AG04450 (cell line): Measurements from ENCODE around the gene LRRC59. TPM values are rescaled to one million over a fixed set of nuclear protein-coding genes. Genes with fewer than 3 reads are reported as not detected.
"Not testable (repeated sequence)": the region's sequence is repeated elsewhere in the genome, so short reads cannot be mapped to it uniquely, and the experiment has no call there.

Experiments used
- CTCF ChIA-PET: fragments of 300-600, 350-600 bp; formaldehyde crosslinking; extraction: SDS; loops from one replicate; lab custom pipeline; 2022; ENCODE audit warnings: antibody characterized with exemption, inconsistent platforms; lab: Charles Lee
- POLR2A ChIA-PET: fragments of 350-600 bp; formaldehyde crosslinking; extraction: SDS; loops from one replicate; lab custom pipeline; 2021; ENCODE audit warnings: antibody characterized with exemption, inconsistent platforms; lab: Yijun Ruan, JAX
- DNase-seq: peaks from one replicate; pipeline ENCODE4 v3.0.0-alpha.2; 2011; ENCODE audit warnings: low read depth, low spot score
- H3K27ac ChIP-seq: one replicate; pipeline ENCODE4 v1.5.1; 2012; ENCODE audit warnings: low read depth, low read length, control low read depth
- H3K27me3 ChIP-seq: one replicate; pipeline ENCODE4 v1.6.0; 2012; ENCODE audit warnings: low read length; ENCODE audit not compliant: control insufficient read depth, insufficient read depth
- H3K4me3 ChIP-seq: 2 replicates; pipeline ENCODE4 v1.5.1; 2011; ENCODE audit warnings: mild to moderate bottlenecking, low read depth, low read length, control low read depth
- H3K9me3 ChIP-seq: 2 replicates; pipeline ENCODE4 v1.5.1; 2012; ENCODE audit warnings: low read length; ENCODE audit not compliant: control insufficient read depth, insufficient read depth
- CTCF ChIP-seq: IDR thresholded peaks from 2 replicates; pipeline ENCODE4 v1.5.1; 2011; ENCODE audit warnings: low read depth, low read length, control low read depth, inconsistent platforms
- polyA plus RNA-seq: library from polyadenylated mRNA; depleted of rRNA; stranded (reverse); fragments of >200 nt; gene quantifications from 2 replicates; pipeline ENCODE4 v1.2.3, GENCODE V29; 2011

The LRRC59 gene
- polyA plus RNA-seq, 1 experiment, result 143 TPM

GRCh38 chr17:50432125-50432762 lies 34.9 kb upstream of the LRRC59 start:
- Histone ChIP-seq H3K9me3 (no peaks in the 10 kb centered on the region), H3K4me3 (no peak overlapping the region), H3K27me3 (no peaks in the 10 kb centered on the region), H3K27ac (no peak overlapping the region)
- CTCF ChIA-PET, result interaction anchor here (2.3 kb wide), 1 partner anchor 35 kb away, joined by 7 read pairs; the partner anchor contains the start of gene LRRC59
- no peak for TF ChIP-seq CTCF
- POLR2A ChIA-PET, result no interaction called here
- DNase-seq, result no peak

GRCh38 chr17:50430821-50431618 lies 33.7 kb upstream of the LRRC59 start:
- Histone ChIP-seq H3K4me3 (no peak overlapping the region), H3K27ac (no peak overlapping the region), H3K9me3 (no peaks in the 10 kb centered on the region), H3K27me3 (no peaks in the 10 kb centered on the region)
- DNase-seq, result no peak
- POLR2A ChIA-PET, result interaction anchor here (0.6 to 1.2 kb wide), 2 partner anchors 34 to 754 kb away, joined by 3 to 4 read pairs; partner anchors contain the start of gene LRRC59
- CTCF ChIA-PET, result interaction anchor here (0.7 to 2.3 kb wide), 3 partner anchors 34 to 69 kb away, joined by 3 to 7 read pairs (median 7); partner anchors contain the start of gene LRRC59
- no peak for TF ChIP-seq CTCF

GRCh38 chr17:50429793-50430192 lies 32.5 kb upstream of the LRRC59 start:
- Histone ChIP-seq H3K9me3 (no peaks in the 10 kb centered on the region; the same call in 1 of the 2 replicates), H3K27ac (no peak overlapping the region), H3K4me3 (no peak overlapping the region), H3K27me3 (no peaks in the 10 kb centered on the region)
- POLR2A ChIA-PET, result no interaction called here
- no peak for DNase-seq
- CTCF ChIA-PET, result interaction anchor here (1.3 to 1.6 kb wide), 2 partner anchors 32 kb away, joined by 4 to 7 read pairs; partner anchors contain the start of gene LRRC59
- TF ChIP-seq CTCF, result no peak

GRCh38 chr17:50428831-50429424 lies 31.6 kb upstream of the LRRC59 start:
- ChIA-PET POLR2A (interaction anchor here (0.6 kb wide), 1 partner anchor 22 kb away, joined by 4 read pairs; no protein-coding TSS in a partner anchor), CTCF (interaction anchor here (0.6 to 1.6 kb wide), 2 partner anchors 10 to 31 kb away, joined by 4 read pairs; partner anchors contain the start of gene LRRC59)
- DNase-seq, result no peak

GRCh38 chr17:50428126-50428525 lies 30.8 kb upstream of the LRRC59 start:
- ChIA-PET POLR2A (interaction anchor here (0.6 kb wide), 1 partner anchor 22 kb away, joined by 4 read pairs; no protein-coding TSS in a partner anchor), CTCF (interaction anchor here (1.6 kb wide), 1 partner anchor 31 kb away, joined by 4 read pairs; the partner anchor contains the start of gene LRRC59)
- not testable (repeated sequence) for DNase-seq, H3K27ac ChIP-seq, H3K27me3 ChIP-seq, H3K4me3 ChIP-seq, H3K9me3 ChIP-seq

More at GRCh38 chr17:50428831-50429424, 31.6 kb upstream of the LRRC59 start:
- no peak for TF ChIP-seq CTCF
- Histone ChIP-seq H3K27ac (no peak overlapping the region), H3K27me3 (no peaks in the 10 kb centered on the region), H3K9me3 (no peaks in the 10 kb centered on the region; the same call in 1 of the 2 replicates), H3K4me3 (no peak overlapping the region)
